RCC 7860 (cell line): ENCODE measurements around the gene NR3C1.

Source experiments
- DNase-seq: peaks from one replicate; pipeline ENCODE4 v3.0.0-alpha.2; 2015; ENCODE audit warnings: low spot score
- FAIRE-seq: peaks from 2 replicates; lab custom pipeline; 2012; peaks lifted over from hg19 to GRCh38; lab: Jason Lieb, UNC

Gene NR3C1

DNA sequence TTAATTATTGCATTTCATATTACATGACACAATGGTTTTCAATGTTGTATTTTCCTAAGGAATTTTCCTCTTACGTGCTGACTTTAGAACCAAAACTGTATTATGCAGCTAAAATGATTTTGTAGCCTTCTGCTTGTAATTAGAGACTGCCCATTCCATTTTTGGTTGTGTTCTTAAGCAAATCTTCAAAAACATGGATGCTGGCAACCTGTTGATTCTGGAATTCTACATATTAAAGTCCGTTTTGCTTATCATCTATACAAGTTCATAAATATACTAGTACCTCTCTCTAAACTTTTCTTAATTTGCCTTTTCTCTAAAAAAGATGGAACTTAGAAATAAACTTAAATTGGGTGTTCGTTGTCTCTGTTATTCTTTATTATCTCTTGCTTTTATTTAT is 88.3 kb downstream of the NR3C1 start:
- DNase-seq (no peak), FAIRE-seq (no peak)

DNA sequence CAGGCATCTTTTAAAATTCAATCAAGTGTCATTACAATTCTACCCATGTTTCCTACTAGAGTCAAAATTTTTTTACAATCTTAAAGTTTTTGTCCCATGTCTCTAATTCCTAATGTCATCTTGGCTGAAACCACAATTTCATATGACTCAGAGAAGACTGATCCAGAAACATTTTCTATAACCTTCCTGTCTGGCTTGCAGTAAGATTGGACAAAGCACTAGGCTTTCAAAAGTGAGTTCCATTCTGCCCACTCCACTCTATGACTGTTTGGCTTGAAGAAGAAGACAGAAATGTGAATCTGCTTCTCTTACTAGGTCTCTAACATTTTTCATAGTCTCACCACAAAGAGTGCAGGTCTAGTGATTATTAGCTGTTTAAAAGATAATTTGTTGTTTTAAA is 88.8 kb downstream of the NR3C1 start:
- peak; percentile 71 for DNase-seq
- FAIRE-seq: peak; percentile 98

GRCh38 chr5:143314099-143314498 is 89.4 kb downstream of the NR3C1 start:
- DNase-seq (no peak), FAIRE-seq (no peak)

DNA sequence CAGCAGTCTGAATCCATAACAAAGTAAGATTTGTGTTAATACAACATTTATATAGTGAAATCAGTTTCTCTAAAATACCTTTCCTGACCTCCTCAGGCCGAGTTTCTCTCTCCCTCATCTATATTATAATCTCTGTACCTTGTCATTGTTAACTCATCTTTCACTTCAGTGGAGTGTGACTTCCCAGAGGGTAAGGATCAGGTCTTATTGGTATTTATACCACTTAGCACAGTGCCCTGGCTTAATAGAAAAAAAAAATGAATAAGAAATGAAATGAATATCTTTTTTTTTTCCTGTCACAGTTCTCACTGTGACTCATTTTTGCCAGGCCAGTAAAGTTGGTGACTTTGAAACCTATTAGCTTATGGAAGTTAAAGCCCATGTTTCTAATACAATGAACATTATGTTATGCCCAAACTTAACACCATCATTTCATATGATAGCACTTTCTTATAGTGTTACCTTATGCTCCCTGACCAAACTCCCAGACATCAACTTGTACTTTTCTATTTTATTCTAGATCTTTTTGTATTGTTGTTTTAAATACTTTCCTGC is 90.1 kb downstream of the NR3C1 start:
- peak; percentile 79 for FAIRE-seq
- no peak for DNase-seq

- no peak for FAIRE-seq
- no peak for DNase-seq
Measured at GRCh38 chr5:143312822-143313221, 90.7 kb downstream of the NR3C1 start.

DNA sequence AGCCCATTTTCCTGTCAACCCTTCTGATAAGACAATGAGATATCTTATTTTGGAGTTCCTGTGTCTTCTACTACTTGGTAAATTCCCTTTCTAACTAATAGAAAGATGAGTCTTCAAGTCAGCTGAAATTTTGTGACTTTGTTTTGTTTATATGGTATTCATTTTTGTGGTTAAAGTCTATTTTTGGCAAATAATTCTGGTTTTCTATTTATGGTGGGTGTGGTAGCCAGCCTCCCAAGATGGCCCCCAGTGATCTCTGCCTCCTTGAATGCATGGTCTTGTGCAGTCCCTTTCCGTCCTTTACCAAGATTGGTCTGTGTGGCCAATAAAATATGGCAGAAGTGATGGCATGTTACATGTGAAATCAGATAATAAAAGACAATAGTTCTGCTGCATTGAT is 91.5 kb downstream of the NR3C1 start:
- DNase-seq (no peak), FAIRE-seq (no peak)

DNA sequence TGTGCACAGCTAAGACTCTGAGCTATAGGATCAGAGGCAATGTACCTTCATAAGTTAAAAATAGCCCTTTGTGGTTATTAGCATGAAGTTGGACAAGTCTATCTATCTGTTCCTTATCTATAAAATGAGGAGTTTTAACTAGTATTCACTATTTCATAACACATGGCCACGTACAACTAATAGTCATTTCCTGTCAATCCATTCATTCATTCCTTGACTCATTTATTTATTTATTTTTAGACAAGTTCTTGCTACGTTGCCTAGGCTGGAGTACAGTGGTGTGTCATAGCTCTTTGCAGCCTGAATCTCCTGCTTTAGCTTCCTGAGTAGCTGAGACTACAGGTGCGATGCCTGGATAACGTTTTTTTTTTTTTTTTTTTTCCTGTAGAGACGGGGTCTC is 92.1 kb downstream of the NR3C1 start:
- peak; percentile 47 for DNase-seq
- FAIRE-seq: no peak

GRCh38 chr5:143309661-143310431 is 93.6 kb downstream of the NR3C1 start:
- FAIRE-seq (no peak), DNase-seq (no peak)

GRCh38 chr5:143308731-143309130 is 94.8 kb downstream of the NR3C1 start:
- DNase-seq (no peak), FAIRE-seq (no peak)

DNA sequence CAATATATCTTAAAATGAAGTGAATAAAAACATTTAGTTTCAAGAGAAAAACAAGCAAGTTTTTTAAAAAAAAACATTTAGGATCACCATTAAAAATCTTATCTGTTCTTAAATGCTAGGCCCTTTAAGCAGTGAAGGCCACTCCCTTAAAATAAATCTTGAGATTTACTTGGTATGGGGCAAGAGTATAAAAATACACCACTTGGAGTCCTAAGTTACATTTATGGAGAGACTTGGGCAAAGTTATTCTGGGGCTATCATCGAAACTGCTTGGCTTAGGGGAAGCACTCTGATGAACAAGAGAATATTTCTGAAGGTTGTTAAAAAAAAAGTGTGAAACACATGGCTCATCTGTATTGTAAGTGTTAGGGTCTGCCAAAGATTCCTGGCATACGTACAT is 97.4 kb downstream of the NR3C1 start:
- FAIRE-seq: no peak
- DNase-seq: no peak

DNA sequence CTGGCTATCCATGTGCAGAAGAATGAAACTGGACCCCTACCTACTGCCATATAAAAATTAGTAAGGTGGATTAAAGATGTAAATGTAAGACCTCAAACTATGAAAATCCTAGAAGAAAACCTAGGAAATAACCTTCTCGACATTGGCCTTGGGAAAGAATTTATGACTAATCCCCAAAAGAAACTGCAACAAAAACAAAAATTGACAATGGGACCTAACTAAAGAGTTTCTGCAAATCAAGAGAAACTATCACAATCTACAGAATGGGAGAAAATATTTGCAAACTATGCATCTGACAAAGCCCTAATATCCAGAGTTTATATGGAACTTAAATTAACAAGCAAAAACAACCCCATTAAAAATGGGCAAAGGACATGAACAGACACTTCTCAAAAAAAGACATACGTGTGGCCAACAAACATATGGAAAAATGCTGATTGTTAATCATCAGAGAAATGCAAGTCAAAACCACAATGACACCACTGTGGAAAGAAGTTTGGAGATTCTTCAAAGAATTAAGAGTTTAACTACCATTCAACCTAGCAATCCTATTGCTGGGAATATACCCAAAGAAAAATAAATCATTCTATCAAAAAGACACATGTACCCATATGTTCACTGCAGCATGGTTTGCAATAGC is 98.5 kb downstream of the NR3C1 start:
- no peak for FAIRE-seq
- DNase-seq: no peak

DNA sequence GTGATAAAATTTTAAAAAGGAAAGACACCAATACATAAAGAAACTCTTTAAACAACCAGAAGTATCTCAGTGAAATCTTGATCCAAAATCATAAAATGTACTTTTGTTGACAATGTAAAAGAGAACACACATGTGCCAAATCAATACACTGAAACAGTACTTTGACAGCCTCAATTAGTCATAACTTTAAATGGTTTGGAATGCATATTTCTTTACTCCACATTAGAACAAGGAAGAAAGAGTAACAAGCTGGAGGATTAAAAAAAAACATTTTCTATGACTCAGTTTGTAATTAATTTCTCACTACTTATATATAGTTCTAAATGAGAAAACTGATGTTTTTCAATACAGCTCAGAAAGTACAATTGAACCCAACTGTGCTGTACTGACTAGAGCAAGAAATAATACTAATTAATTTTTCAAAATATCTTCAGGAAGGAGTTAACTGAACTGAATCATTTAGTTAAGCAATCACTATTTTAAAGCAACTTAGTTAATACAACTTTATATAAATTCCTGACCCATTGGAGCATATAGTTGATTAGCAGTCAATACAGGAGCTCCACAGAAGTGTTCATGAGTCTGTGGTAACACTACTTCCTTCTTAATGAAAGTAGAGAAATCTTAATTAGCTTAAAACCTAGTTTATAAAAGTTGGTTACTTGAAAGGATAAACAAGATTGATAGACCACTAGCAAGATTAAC is 101.0 kb downstream of the NR3C1 start:
- FAIRE-seq: peak; percentile 53

DNA sequence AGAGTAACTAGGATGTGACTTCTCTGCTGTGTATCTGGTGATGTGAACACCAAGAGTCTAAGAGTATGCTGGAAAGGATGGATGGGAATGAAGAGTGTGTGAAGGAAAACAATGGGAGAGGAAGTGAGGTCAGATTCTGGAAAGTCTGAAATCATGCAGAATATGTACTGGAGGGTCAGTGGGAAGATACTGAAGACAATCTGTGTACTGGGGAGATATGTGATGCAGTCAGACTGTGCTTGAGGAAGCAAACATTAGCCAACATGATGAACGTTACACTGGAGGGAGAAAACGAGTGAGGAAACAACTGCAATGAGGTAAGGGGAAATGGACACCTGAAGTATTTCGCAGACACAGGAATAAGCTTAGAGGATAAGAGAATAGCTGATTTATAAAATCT is 105.7 kb downstream of the NR3C1 start:
- no peak for FAIRE-seq
- no peak for DNase-seq

More for the DNA sequence above, 101.0 kb downstream of the NR3C1 start:
- DNase-seq: no peak

GRCh38 chr5:143290125-143290524 is 113.4 kb downstream of the NR3C1 start:
- DNase-seq (no peak), FAIRE-seq (no peak)

- no peak for FAIRE-seq
Measured at GRCh38 chr5:143284521-143284920, 119.0 kb downstream of the NR3C1 start.

DNA sequence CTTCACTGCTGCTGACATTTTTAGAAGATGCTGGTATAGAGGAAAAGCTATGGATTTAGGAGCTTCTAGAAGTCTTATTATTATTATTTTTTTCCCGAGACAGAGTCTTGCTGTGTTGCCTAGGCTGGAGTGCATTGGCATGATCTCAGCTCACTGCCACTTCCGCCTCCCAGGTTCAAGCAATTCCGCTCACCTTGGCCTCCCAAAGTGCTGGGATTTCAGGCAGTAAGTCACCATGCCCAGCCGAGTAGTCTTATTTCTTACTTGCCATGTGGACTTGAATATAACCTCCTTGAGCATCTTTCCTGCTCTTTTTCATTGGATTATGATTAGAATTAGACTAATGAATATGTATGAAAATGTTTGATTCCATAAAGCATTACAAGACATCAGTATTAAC is 119.5 kb downstream of the NR3C1 start:
- FAIRE-seq (no peak), DNase-seq (no peak)

More at GRCh38 chr5:143284521-143284920, 119.0 kb downstream of the NR3C1 start:
- no peak for DNase-seq

DNA sequence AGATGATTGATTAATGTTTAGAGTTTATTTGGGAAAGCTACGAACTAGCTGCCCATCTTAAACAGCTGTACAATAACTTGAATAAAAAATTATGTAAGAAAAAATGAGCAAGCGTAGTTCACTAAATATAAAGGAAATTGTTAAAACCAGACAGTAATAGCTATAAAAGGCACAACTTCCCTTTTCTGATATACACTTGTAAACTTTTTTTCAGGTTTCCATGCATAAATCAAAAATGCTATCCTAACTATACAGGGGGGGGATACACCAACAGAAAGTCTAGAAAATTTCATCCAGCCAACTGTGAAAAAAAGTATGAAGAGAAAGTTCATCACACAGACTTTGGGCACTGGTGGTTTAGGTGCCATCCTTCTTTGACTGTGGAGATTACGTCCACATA is 122.3 kb downstream of the NR3C1 start:
- DNase-seq (no peak), FAIRE-seq (no peak)

GRCh38 chr5:143279698-143280097 is 123.8 kb downstream of the NR3C1 start:
- FAIRE-seq (no peak), DNase-seq (no peak)

DNA sequence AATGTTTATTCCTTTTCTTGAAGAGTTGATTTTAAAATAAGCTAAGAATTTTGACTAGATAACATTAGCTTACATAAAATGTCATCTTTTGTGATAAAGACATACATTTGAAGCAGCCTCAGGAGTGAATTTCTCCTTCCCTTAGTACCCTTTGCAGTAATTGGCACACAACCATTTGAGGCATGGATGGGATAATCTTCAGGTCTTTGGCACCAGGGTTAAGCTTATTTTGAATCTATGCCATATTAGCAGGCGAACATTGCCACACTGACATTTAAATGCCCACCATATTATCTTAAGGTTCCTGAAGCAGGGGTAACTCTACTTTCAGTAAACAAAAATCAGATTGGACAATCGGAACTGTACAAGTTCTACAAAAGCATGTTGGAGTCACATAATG is 126.0 kb downstream of the NR3C1 start:
- DNase-seq (no peak), FAIRE-seq (no peak)

- FAIRE-seq (no peak), DNase-seq (no peak)
Measured at GRCh38 chr5:143275512-143276363, 127.7 kb downstream of the NR3C1 start.

DNA sequence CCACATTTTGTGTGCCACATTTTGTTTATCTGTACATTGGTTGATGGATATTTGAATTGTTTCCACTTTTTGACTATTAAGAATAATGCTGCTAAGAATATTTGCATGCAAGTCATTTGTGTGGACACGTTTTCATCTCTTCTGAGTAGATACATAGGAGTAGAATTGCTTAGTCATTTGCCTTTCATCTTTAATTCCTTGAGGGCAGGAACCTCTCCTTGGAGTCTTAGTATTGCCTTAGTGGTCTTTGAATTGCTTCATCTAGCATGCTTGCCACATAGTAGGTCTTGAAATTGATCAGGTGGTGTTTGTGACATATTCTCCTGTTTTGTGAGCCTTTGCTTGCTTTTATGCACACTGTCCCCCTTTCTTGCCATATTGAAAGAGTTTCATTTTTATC is 128.5 kb downstream of the NR3C1 start:
- no peak for DNase-seq
- no peak for FAIRE-seq
